Transverse colon (tissue), 4 donors: Measurements from ENCODE around the gene WDR19. TPM values are rescaled to one million over a fixed set of nuclear protein-coding genes. Genes with fewer than 3 reads are reported as not detected.

Experiments used
- DNase-seq: peaks from one replicate; pipeline ENCODE4 v3.0.0-alpha.2; 2019
- H3K27ac ChIP-seq, 4 donors: fragments of 200-600 bp; sonication (generic); 2 replicates each; pipeline ENCODE4 v1.5.1; 2016 to 2018; ENCODE audit warnings: inconsistent platforms in 4 of 4
- H3K27me3 ChIP-seq: fragments of 200-600 bp; sonication (generic); 2 replicates; pipeline ENCODE4 v1.5.1; 2017; ENCODE audit warnings: inconsistent platforms
- H3K36me3 ChIP-seq, 4 donors: fragments of 200-600 bp; sonication (generic); 2 replicates each; pipeline ENCODE4 v1.5.1; 2017 to 2019; ENCODE audit warnings: inconsistent platforms in 4 of 4
- H3K4me1 ChIP-seq, 4 donors: fragments of 200-600 bp; sonication (generic); 2 replicates each; pipeline ENCODE4 v1.5.1; 2017 to 2020; ENCODE audit warnings: inconsistent platforms in 4 of 4
- H3K4me3 ChIP-seq, 4 donors: fragments of 200-600 bp; sonication (generic); 1 replicate in 1 of 4; 2 replicates in 3 of 4; pipeline versions ENCODE4 v1.5.1 to v1.6.1; 2017 to 2019; ENCODE audit warnings: inconsistent platforms in 4 of 4
- H3K9me3 ChIP-seq, 2 donors: fragments of 200-600 bp; sonication (generic); 2 replicates each; pipeline ENCODE4 v1.5.1; 2017 to 2019; ENCODE audit warnings: inconsistent platforms in 2 of 2
- EP300 ChIP-seq: sonication (generic); formaldehyde crosslinking; IDR thresholded peaks from one replicate; pipeline ENCODE4 v1.6.1; 2017; ENCODE audit warnings: antibody characterized with exemption, low read depth
- POLR2A ChIP-seq: fragments of 450-650 bp; IDR thresholded peaks from one replicate; pipeline ENCODE4 v1.6.1; 2016; ENCODE audit warnings: antibody characterized with exemption, mild to moderate bottlenecking, moderate library complexity
- POLR2AphosphoS5 ChIP-seq, 3 donors: sonication (generic); formaldehyde crosslinking; IDR thresholded peaks; one replicate each; pipeline ENCODE4 v1.6.1; 2016; ENCODE audit warnings: antibody characterized with exemption in 3 of 3
- WGBS, 2 donors: methylation state at CpG; one replicate each; pipeline ENCODE4 v1.1.5; 2018; ENCODE audit warnings: low coverage in 1 of 2; 5-methylcytosine and 5-hydroxymethylcytosine counted together
- in situ Hi-C, 4 donors: fragments of 200-750 bp; cut with MboI; loops; one replicate each; pipeline versions ENCODE4 v1.15.0 to v1.15.1; 2017; ENCODE audit warnings: low sequenced_read_pairs in 3 of 4, low pct_ligation_motif_present in 1 of 4, low pct_unique_long_range_greater_than_20kb in 1 of 4
- intact Hi-C: fragments of 100-400 bp; cut with DNase I; formaldehyde crosslinking; loops from one replicate; pipeline ENCODE4 v1.15.1; 2023; ENCODE audit warnings: low total_unique reads
- total RNA-seq, 4 donors: library from RNA; depleted of rRNA; stranded (reverse); fragments of >200 nt; gene quantifications; one replicate each; pipeline ENCODE4 v1.1.0, GENCODE V29; 2016
- TF ChIP-seq, protein P1 (sequence below), 5 experiments: fragments of 200-600 bp in 3 of 5; fragments of 450-650 bp in 2 of 5; sonication (generic) in 3 of 5; IDR thresholded peaks; 1 replicate in 2 of 5; 2 replicates in 3 of 5; pipeline ENCODE4 v1.5.1; 2016 to 2017; ENCODE audit warnings: antibody characterized with exemption in 5 of 5, inconsistent platforms in 3 of 5, mild to moderate bottlenecking in 2 of 5, moderate library complexity in 1 of 5

WDR19 gene
- total RNA-seq, 4 donors from 2014 or later = 10.4 to 92.9 (median 36.4) TPM

DNA sequence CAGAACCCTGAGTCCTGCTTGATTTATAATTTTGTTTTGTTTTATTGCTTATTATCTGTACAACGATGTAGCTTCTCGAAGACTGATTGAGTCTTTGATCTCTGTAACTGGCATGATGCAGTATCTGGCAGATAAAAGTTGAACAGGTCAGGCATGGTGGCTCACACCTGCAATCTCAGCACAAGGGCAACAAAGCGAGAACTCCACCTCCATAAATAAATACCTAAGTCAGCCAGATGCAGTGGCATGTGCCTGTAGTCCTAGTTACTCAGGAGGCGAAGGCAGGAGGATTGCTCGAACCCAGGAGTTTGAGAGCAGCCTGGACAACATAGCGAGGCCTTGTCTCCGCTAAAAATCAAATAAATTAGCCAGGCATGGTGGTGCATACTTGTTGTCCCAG is 15.7 kb upstream of the WDR19 start:
- Histone ChIP-seq H3K9me3 (no peaks in the 10 kb centered on the region), H3K4me3 (no peak overlapping the region), H3K36me3 (no peaks in the 10 kb centered on the region), H3K4me1 (no peaks in the 10 kb centered on the region), H3K27me3 (no peaks in the 10 kb centered on the region), H3K27ac (no peak overlapping the region)
- TF ChIP-seq POLR2A = no peak
- no peak for TF ChIP-seq POLR2AphosphoS5 (IDR thresholded peaks at IDR 0.05)
- TF ChIP-seq, protein P1, sequence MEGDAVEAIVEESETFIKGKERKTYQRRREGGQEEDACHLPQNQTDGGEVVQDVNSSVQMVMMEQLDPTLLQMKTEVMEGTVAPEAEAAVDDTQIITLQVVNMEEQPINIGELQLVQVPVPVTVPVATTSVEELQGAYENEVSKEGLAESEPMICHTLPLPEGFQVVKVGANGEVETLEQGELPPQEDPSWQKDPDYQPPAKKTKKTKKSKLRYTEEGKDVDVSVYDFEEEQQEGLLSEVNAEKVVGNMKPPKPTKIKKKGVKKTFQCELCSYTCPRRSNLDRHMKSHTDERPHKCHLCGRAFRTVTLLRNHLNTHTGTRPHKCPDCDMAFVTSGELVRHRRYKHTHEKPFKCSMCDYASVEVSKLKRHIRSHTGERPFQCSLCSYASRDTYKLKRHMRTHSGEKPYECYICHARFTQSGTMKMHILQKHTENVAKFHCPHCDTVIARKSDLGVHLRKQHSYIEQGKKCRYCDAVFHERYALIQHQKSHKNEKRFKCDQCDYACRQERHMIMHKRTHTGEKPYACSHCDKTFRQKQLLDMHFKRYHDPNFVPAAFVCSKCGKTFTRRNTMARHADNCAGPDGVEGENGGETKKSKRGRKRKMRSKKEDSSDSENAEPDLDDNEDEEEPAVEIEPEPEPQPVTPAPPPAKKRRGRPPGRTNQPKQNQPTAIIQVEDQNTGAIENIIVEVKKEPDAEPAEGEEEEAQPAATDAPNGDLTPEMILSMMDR (IDR thresholded peaks at IDR 0.05) = no peak
- no peak for TF ChIP-seq EP300
- 57 to 76% methylated on average over 3 to 7 of the region's 7 CpGs for WGBS, 2 donors
- no peak for DNase-seq
- in situ Hi-C loops = no loop called here
- intact Hi-C loops = no loop called here

DNA sequence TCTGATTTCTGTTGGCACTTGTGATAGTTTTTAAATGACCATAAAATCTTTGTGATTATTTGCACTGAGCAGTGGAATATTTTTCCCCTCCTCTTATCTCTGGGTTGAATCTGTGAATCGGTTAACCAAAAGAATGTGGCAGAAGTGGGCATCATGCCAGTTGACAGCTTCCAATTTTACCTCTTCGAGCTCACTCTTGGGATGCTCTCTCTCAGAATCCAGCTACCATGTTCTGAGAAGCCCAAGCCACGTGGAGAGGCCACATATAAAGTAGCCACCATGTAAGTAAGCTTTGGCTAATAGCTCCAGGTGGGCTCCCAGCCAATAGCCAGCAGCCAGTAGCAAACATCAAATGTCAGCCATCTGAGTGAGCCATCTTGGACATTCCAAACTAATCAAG is 12.9 kb upstream of the WDR19 start:
- Histone ChIP-seq H3K4me3 (no peak overlapping the region), H3K27ac (no peak overlapping the region), H3K36me3 (no peaks in the 10 kb centered on the region), H3K27me3 (no peaks in the 10 kb centered on the region), H3K4me1 (no peaks in the 10 kb centered on the region), H3K9me3 (no peaks in the 10 kb centered on the region)
- DNase-seq = no peak
- WGBS, 2 donors = 57% methylated on average over 3 of the region's 3 CpGs; no CpG with 5 or more reads in 1 of the 2 donors
- intact Hi-C loops (no loop called here), in situ Hi-C loops (no loop called here)
- TF ChIP-seq, protein P1 (IDR thresholded peaks at IDR 0.05) = no peak
- TF ChIP-seq EP300 (no peak), POLR2AphosphoS5 (IDR thresholded peaks at IDR 0.05) (no peak), POLR2A (no peak)

DNA sequence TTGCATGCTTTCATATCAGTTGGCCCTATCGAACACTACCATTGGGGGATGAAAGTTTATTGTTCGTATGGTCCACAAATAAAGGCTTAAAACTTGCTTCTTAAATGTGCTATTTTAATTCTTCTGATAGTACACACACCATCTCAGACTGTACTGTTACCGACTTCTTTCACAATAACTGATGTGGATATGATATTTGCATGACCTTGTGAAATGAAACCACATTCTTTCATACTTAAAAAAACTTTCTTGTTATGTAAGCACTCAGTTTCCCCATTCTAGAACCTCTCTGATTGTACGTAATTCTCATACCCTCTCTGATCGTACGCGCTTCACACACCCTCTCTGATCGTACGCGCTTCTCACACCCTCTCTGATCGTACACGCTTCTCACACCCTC is 12.0 kb upstream of the WDR19 start:
- intact Hi-C loops = no loop called here
- in situ Hi-C loops = no loop called here
- TF ChIP-seq POLR2AphosphoS5 (IDR thresholded peaks at IDR 0.05) = no peak
- TF ChIP-seq EP300 = no peak
- TF ChIP-seq, protein P1 (IDR thresholded peaks at IDR 0.05) = no peak
- TF ChIP-seq POLR2A = no peak

DNA sequence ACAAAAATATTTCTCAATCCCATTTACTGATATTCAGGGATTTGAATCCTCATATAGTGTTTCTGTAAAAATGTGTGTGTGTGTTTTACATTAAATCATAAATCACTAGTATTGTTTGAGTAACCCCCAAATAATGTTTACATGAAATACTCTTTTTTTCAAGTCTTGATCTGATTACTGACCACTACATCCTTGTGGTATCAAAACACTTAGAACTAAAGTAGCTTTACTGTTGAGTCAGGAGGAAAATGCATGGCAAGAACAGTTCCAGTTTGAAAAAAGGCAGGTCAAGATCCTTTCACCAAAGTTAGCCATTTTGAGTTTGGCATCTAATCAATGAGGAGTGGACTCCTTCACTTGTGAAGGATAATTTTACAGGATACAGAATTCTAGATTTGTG is 3.6 kb upstream of the WDR19 start:
- Histone ChIP-seq H3K4me1 (peaks cover 0 to 14% (median 5%) of the 10 kb centered on the region in 4 donors), H3K36me3 (no peaks in the 10 kb centered on the region), H3K27me3 (no peaks in the 10 kb centered on the region), H3K4me3 (no peak overlapping the region), H3K27ac (no peak overlapping the region), H3K9me3 (no peaks in the 10 kb centered on the region)
- in situ Hi-C loops (no loop called here), intact Hi-C loops (no loop called here)
- DNase-seq = no peak
- no peak for TF ChIP-seq EP300
- no peak for TF ChIP-seq POLR2AphosphoS5 (IDR thresholded peaks at IDR 0.05)
- TF ChIP-seq, protein P1 (IDR thresholded peaks at IDR 0.05) = no peak
- TF ChIP-seq POLR2A = no peak

More for the DNA sequence above, 12.0 kb upstream of the WDR19 start:
- no peak overlapping the region for H3K4me3 ChIP-seq
- no peaks in the 10 kb centered on the region for H3K27me3 ChIP-seq
- no peaks in the 10 kb centered on the region for H3K4me1 ChIP-seq
- no peaks in the 10 kb centered on the region for H3K9me3 ChIP-seq
- H3K27ac ChIP-seq = no peak overlapping the region
- no peaks in the 10 kb centered on the region for H3K36me3 ChIP-seq
- 91 to 93% methylated on average over 12 of the region's 12 CpGs for WGBS, 2 donors
- no peak for DNase-seq
